Psoas muscle (tissue), 8 donors: ENCODE measurements around the gene SPOCD1. TPM values are rescaled to one million over a fixed set of nuclear protein-coding genes. Genes with fewer than 3 reads are reported as not detected.

Experiments
- ATAC-seq, 4 donors: fragments of 200-7000 bp; cut with Tn5 transposase; one replicate each; pipeline ENCODE4 v1.9.1; 2020; ENCODE audit warnings: moderate library complexity in 3 of 4, mild to moderate bottlenecking in 2 of 4
- DNase-seq, 2 donors: peaks; one replicate each; pipeline ENCODE4 v3.0.0-alpha.2; 2020
- H3K27ac ChIP-seq: fragments of 200-600 bp; one replicate; pipeline ENCODE4 v1.8.0; 2022
- H3K27me3 ChIP-seq, 3 donors: fragments of 200-600 bp in 1 of 3; one replicate each; pipeline versions ENCODE4 v1.6.1 to v1.8.0; 2013 to 2022; ENCODE audit warnings: low read length in 2 of 3, mild to moderate bottlenecking in 2 of 3, moderate library complexity in 1 of 3; ENCODE audit not compliant: insufficient read depth in 3 of 3
- H3K36me3 ChIP-seq, 2 donors: fragments of 200-600 bp in 1 of 2; one replicate each; pipeline versions ENCODE4 v1.6.1 to v1.8.0; 2013 to 2022; ENCODE audit warnings: low read depth in 1 of 2, mild to moderate bottlenecking in 1 of 2, moderate library complexity in 1 of 2; ENCODE audit not compliant: insufficient read depth in 1 of 2
- H3K4me1 ChIP-seq: fragments of 200-600 bp; one replicate; pipeline ENCODE4 v1.8.0; 2022
- H3K4me3 ChIP-seq: fragments of 200-600 bp; one replicate; pipeline ENCODE4 v1.8.0; 2022; ENCODE audit warnings: mild to moderate bottlenecking
- H3K9me3 ChIP-seq: fragments of 200-600 bp; one replicate; pipeline ENCODE4 v1.8.0; 2022
- WGBS, 3 donors: extraction: QIAGEN DNeasy Blood & Tissue Kit; methylation state at CpG; one replicate each; pipeline versions ENCODE4 v1.1.6 to v1.1.7; 2013; 5-methylcytosine and 5-hydroxymethylcytosine counted together
- intact Hi-C, 2 donors: fragments of 100-400 bp; cut with DNase I; formaldehyde crosslinking; loops; one replicate each; pipeline versions ENCODE4 v1.11.0 to v1.14.2; 2022
- polyA plus RNA-seq, 3 donors: library from polyadenylated mRNA; stranded (reverse); fragments of 200-250 nt; gene quantifications; one replicate each; pipeline ENCODE4 v1.2.3, GENCODE V29; 2013
- total RNA-seq, 4 donors: library from RNA; stranded (reverse); fragmentation: NEBNext Ultra II Directional in 2 of 4; extraction: Animal tissue kit (Norgen Biotek cat#: 25700) in 2 of 4; gene quantifications; one replicate each; pipeline versions ENCODE4 v1.2.1 to v1.2.4, GENCODE V29; 2021 to 2023
- TF ChIP-seq, protein P1 (sequence below): fragments of 200-600 bp; IDR thresholded peaks from one replicate; pipeline ENCODE4 v1.8.0; 2022; ENCODE audit warnings: antibody characterized with exemption
- donor health status: healthy with polysubstance abuse.
- donor health status: DM: no; HTN: no; CAD: no; lungs with moderate emphysema.
- donor health status: Bipolar disorder and iron deficiency.
- donor health status: healthy.
- donor health status: DM: yes; HTN: yes; CAD: no.
- donor health status: DM: no; HTN: no; CAD: no.
- donor health status: DM: no; HTN: no; CAD: no.
- donor health status: DM: yes; HTN: yes; CAD: no.

Gene SPOCD1
- total and polyA plus RNA-seq, 7 donors, result 0.05 to 2.5 (median 0.15) TPM; not detected in 2

DNA sequence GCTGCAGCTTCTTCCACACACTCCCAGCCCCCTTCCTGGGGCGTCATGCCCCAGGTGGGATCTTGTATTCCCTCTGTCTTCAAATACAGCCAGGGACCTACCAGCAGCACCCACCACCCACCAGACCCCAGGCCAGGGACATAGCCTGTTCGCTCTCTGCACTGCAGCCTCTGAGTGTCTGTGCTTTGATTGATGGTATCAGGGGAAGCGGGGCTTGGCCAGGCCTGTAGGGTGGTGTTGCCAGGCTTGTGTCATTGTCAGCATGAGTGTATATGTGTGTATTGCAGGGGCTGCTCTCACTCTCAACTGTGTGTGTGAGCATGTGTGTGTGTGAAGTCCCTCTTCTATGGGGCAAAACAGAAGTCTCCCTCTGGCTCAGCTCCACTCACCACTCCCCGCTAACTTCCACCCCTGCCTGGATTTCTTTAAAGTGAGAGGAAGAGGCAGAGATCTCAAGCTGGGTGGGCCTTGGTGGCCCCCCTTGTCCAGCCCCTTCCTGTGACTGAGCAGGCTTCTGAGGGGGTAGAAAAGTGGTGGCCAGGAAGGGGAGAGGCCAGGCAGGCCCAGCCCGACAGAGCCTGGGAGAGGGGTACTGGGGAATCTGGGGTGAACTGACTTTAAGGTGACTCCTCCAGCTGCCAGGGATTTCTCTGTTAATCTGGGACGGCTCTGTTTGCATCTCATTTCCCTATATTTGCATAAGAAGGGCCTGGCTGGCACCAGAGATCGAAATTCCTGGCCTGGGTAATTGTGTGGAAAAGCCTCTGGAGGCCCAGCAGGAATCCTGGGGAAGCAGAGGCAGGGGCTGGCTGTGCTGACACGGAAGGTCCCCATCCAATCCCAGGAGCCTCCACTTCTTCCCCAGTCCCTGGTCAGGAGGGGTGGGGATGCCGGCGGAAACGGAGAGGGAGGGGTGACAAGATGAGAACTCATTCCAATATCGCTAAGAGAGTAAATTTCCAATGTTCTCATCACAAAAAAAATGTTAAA lies 33.1 kb downstream of the SPOCD1 start:
- TF ChIP-seq, protein P1, sequence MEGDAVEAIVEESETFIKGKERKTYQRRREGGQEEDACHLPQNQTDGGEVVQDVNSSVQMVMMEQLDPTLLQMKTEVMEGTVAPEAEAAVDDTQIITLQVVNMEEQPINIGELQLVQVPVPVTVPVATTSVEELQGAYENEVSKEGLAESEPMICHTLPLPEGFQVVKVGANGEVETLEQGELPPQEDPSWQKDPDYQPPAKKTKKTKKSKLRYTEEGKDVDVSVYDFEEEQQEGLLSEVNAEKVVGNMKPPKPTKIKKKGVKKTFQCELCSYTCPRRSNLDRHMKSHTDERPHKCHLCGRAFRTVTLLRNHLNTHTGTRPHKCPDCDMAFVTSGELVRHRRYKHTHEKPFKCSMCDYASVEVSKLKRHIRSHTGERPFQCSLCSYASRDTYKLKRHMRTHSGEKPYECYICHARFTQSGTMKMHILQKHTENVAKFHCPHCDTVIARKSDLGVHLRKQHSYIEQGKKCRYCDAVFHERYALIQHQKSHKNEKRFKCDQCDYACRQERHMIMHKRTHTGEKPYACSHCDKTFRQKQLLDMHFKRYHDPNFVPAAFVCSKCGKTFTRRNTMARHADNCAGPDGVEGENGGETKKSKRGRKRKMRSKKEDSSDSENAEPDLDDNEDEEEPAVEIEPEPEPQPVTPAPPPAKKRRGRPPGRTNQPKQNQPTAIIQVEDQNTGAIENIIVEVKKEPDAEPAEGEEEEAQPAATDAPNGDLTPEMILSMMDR, result no peak
- WGBS, 3 donors, result 60 to 69% (median 67%) methylated on average over 12 of the region's 12 CpGs
- Histone ChIP-seq H3K36me3 (no peaks in the 10 kb centered on the region), H3K4me1 (no peaks in the 10 kb centered on the region), H3K9me3 (no peaks in the 10 kb centered on the region), H3K4me3 (no peak overlapping the region), H3K27ac (no peak overlapping the region), H3K27me3 (no peaks in the 10 kb centered on the region)
- ATAC-seq (no peak), DNase-seq (peak in 1 of 2 donors; percentile 38)
- intact Hi-C loops, result loop anchor here in 1 of 2 donors (10.0 kb wide), 1 partner anchor 218 kb away; no protein-coding TSS in a partner anchor

GRCh38 chr1:31781756-31782371 lies 34.0 kb downstream of the SPOCD1 start:
- WGBS, 3 donors, result 59 to 61% (median 61%) methylated on average over 17 to 18 of the region's 18 CpGs
- H3K36me3 ChIP-seq, result no peaks in the 10 kb centered on the region
- H3K27me3 ChIP-seq, result no peaks in the 10 kb centered on the region
- H3K9me3 ChIP-seq, result no peaks in the 10 kb centered on the region
- DNase-seq (peak in 1 of 2 donors; percentile 52), ATAC-seq (peak in 1 of 4 donors; percentile 11)
- intact Hi-C loops, result loop anchor here in 1 of 2 donors (10.0 kb wide), 1 partner anchor 217 kb away; no protein-coding TSS in a partner anchor
- H3K4me1 ChIP-seq, result no peaks in the 10 kb centered on the region
- no peak overlapping the region for H3K27ac ChIP-seq
- TF ChIP-seq, protein P1, result no peak
- no peak overlapping the region for H3K4me3 ChIP-seq

DNA sequence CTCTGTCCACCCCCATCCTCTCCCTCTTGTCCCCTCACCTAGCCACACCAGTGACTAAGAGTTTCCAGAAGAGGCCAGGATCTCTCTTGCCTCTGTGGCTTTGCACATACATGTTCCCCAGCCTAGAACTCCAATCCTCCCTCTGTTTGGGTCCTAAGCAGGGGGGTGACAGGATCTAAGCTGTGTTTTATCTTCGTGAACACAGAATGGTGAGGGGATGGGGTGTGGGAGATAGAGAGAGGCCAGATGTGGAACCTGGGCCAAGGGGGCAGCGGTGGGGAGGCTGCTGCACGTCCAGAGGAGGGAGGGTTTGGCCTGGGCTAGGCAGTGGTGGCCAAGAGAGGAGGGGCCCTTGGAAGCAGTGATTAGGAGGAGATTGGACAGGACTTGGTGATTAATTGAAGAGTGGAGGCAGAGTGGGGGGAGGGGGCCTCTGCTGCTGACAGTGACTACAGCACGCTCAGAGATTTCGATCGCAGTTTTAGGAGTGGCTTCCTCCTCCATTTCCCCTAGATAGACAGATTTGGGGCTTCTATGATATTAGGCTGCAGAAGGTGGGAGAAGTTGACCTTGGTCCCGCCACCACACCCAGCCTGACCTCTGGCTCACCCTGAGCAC lies 34.6 kb downstream of the SPOCD1 start:
- H3K4me3 ChIP-seq, result no peak overlapping the region
- H3K27ac ChIP-seq, result no peak overlapping the region
- H3K9me3 ChIP-seq, result no peaks in the 10 kb centered on the region
- DNase-seq (peak in 1 of 2 donors; percentile 57), ATAC-seq (peak in 1 of 4 donors; percentile 24)
- 65 to 79% (median 75%) methylated on average over 7 of the region's 7 CpGs for WGBS, 3 donors
- H3K27me3 ChIP-seq, result no peaks in the 10 kb centered on the region
- H3K4me1 ChIP-seq, result no peaks in the 10 kb centered on the region
- TF ChIP-seq, protein P1, result no peak
- intact Hi-C loops, result loop anchor here in 1 of 2 donors (10.0 kb wide), 1 partner anchor 216 kb away; no protein-coding TSS in a partner anchor
- H3K36me3 ChIP-seq, result no peaks in the 10 kb centered on the region

DNA sequence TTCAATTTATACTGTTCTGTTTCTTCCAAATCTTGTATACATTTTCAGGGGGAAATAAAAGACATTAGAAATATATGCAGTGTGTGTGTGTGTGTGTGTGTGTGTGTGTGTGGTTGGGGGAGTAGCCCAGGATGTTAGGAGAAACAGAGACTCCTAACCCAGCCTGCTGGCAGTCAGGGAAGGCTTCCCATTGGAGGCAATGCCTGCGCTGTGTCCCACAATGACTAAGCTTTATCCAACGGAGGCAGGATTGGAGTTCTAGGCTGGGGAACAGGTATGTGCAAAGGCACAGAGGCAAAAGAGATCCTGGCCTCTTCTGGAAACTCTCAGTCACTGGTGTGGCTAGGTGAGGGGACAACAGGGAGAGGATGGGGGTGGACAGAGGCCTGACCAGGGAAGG lies 35.2 kb downstream of the SPOCD1 start:
- DNase-seq (peak in 1 of 2 donors; percentile 0), ATAC-seq (no peak)
- WGBS, 3 donors, result 88 to 92% (median 90%) methylated on average over 2 of the region's 2 CpGs
- Histone ChIP-seq H3K4me3 (no peak overlapping the region), H3K36me3 (no peaks in the 10 kb centered on the region), H3K9me3 (no peaks in the 10 kb centered on the region), H3K27me3 (peaks cover 0 to 6% (median 0%) of the 10 kb centered on the region in 3 donors), H3K27ac (no peak overlapping the region), H3K4me1 (no peaks in the 10 kb centered on the region)
- intact Hi-C loops, result loop anchor here in 1 of 2 donors (10.0 kb wide), 1 partner anchor 216 kb away; no protein-coding TSS in a partner anchor
- TF ChIP-seq, protein P1, result no peak
